A549 (cell line): ENCODE measurements around the gene CBLN1.

ENCODE experiments used
- EP300 ChIP-seq, 2 experiments: fragments of >200 bp; sonication (Bioruptor Twin); formaldehyde crosslinking; IDR thresholded peaks; 2 replicates in 1 of 2; 3 replicates in 1 of 2; pipeline ENCODE4 v1.6.1; 2016 to 2017
- MAZ ChIP-seq: fragments of 150-350 bp; IDR thresholded peaks from 2 replicates; pipeline ENCODE4 v1.6.1; 2014; ENCODE audit warnings: antibody characterized with exemption, low read depth, low read length, borderline replicate concordance
- POLR2A ChIP-seq: IDR thresholded peaks from 2 replicates; pipeline ENCODE4 v1.6.1; 2012; ENCODE audit warnings: mild to moderate bottlenecking, low read length
- RFX5 ChIP-seq: fragments of 450-650 bp; IDR thresholded peaks from 2 replicates; pipeline ENCODE4 v1.7.1; 2014; ENCODE audit warnings: antibody characterized with exemption, mild to moderate bottlenecking, moderate library complexity
- TF ChIP-seq, protein P1 (sequence below): fragments of >200 bp; sonication (Bioruptor Twin); formaldehyde crosslinking; IDR thresholded peaks from 3 replicates; pipeline ENCODE4 v1.5.1; 2016

- no peak for TF ChIP-seq POLR2A
- TF ChIP-seq MAZ: no peak
- no peak for TF ChIP-seq RFX5
- TF ChIP-seq, protein P1, sequence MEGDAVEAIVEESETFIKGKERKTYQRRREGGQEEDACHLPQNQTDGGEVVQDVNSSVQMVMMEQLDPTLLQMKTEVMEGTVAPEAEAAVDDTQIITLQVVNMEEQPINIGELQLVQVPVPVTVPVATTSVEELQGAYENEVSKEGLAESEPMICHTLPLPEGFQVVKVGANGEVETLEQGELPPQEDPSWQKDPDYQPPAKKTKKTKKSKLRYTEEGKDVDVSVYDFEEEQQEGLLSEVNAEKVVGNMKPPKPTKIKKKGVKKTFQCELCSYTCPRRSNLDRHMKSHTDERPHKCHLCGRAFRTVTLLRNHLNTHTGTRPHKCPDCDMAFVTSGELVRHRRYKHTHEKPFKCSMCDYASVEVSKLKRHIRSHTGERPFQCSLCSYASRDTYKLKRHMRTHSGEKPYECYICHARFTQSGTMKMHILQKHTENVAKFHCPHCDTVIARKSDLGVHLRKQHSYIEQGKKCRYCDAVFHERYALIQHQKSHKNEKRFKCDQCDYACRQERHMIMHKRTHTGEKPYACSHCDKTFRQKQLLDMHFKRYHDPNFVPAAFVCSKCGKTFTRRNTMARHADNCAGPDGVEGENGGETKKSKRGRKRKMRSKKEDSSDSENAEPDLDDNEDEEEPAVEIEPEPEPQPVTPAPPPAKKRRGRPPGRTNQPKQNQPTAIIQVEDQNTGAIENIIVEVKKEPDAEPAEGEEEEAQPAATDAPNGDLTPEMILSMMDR: no peak
- TF ChIP-seq EP300 (IDR thresholded peaks at IDR 0.05): no peak
These were observed 2.5 kb downstream of the CBLN1 start for GRCh38 chr16:49278944-49279725.
